BE2C (cell line): ENCODE results near the gene LCN9.

Source experiments
- DNase-seq: peaks from one replicate; pipeline ENCODE4 v3.0.0-alpha.2; 2020
- H3K27me3 ChIP-seq: fragments of 250-450 bp; sonication (Bioruptor Pico); 2 replicates; pipeline ENCODE4 v1.5.1; 2020; ENCODE audit warnings: mild to moderate bottlenecking
- H3K36me3 ChIP-seq: fragments of 250-450 bp; sonication (Bioruptor Pico); 2 replicates; pipeline ENCODE4 v1.5.1; 2020; ENCODE audit warnings: mild to moderate bottlenecking
- H3K4me1 ChIP-seq: fragments of 250-450 bp; sonication (Bioruptor Pico); 2 replicates; pipeline ENCODE4 v1.5.1; 2020
- H3K4me3 ChIP-seq: 2 replicates; pipeline ENCODE4 v1.5.1; 2011; ENCODE audit warnings: low read depth, low read length
- H3K9me3 ChIP-seq: fragments of 250-450 bp; sonication (Bioruptor Pico); 2 replicates; pipeline ENCODE4 v1.5.1; 2020
- TF ChIP-seq, protein P1 (sequence below): IDR thresholded peaks from 2 replicates; pipeline ENCODE4 v1.5.1; 2012; ENCODE audit warnings: mild to moderate bottlenecking, low read depth, low read length

LCN9 gene

GRCh38 chr9:135716045-135716444 is 52.9 kb downstream of the LCN9 start:
- peak overlapping the region; percentile 82 for H3K4me3 ChIP-seq
- no peaks in the 10 kb centered on the region for H3K9me3 ChIP-seq
- no peaks in the 10 kb centered on the region for H3K27me3 ChIP-seq
- DNase-seq = peak; percentile 81
- no peaks in the 10 kb centered on the region; the same call in 1 of the 2 replicates for H3K36me3 ChIP-seq
- TF ChIP-seq, protein P1, sequence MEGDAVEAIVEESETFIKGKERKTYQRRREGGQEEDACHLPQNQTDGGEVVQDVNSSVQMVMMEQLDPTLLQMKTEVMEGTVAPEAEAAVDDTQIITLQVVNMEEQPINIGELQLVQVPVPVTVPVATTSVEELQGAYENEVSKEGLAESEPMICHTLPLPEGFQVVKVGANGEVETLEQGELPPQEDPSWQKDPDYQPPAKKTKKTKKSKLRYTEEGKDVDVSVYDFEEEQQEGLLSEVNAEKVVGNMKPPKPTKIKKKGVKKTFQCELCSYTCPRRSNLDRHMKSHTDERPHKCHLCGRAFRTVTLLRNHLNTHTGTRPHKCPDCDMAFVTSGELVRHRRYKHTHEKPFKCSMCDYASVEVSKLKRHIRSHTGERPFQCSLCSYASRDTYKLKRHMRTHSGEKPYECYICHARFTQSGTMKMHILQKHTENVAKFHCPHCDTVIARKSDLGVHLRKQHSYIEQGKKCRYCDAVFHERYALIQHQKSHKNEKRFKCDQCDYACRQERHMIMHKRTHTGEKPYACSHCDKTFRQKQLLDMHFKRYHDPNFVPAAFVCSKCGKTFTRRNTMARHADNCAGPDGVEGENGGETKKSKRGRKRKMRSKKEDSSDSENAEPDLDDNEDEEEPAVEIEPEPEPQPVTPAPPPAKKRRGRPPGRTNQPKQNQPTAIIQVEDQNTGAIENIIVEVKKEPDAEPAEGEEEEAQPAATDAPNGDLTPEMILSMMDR = no peak
- H3K4me1 ChIP-seq = peaks cover 61% of the 10 kb centered on the region
